Measurements from ENCODE around the gene UNKL.

- TF ChIP-seq POLR2A (IDR thresholded peaks at IDR 0.05) (no peak), CTCF (IDR thresholded peaks at IDR 0.05) (no peak)
These were observed 96.3 kb downstream of the UNKL start for GRCh38 chr16:1318268-1318545.
